BJ (cell line): ENCODE measurements around the gene GUCY1A2. TPM values are rescaled to one million over a fixed set of nuclear protein-coding genes. Genes with fewer than 3 reads are reported as not detected.

Experiments
- CTCF ChIA-PET: fragments of 350-600 bp; formaldehyde crosslinking; extraction: SDS; loops from one replicate; lab custom pipeline; 2021; ENCODE audit warnings: antibody characterized with exemption, inconsistent platforms; lab: Yijun Ruan, JAX
- POLR2A ChIA-PET: fragments of 300-600 bp; sonication (Branson Sonifier 250); formaldehyde crosslinking; extraction: SDS; loops from one replicate; lab custom pipeline; 2021; ENCODE audit warnings: antibody characterized with exemption; lab: Charles Lee
- DNase-seq: peaks from one replicate; pipeline ENCODE4 v3.0.0-alpha.2; 2011; ENCODE audit warnings: low read depth
- H3K27me3 ChIP-seq: 2 replicates; pipeline ENCODE4 v1.6.0; 2011; ENCODE audit warnings: low read length; ENCODE audit not compliant: control insufficient read depth, insufficient read depth
- H3K36me3 ChIP-seq: 2 replicates; pipeline ENCODE4 v1.5.1; 2011; ENCODE audit warnings: low read length; ENCODE audit not compliant: control insufficient read depth, insufficient read depth
- H3K4me3 ChIP-seq: 2 replicates; pipeline ENCODE4 v1.5.1; 2011; ENCODE audit warnings: low read depth, mild to moderate bottlenecking, control low read depth, low read length
- CTCF ChIP-seq: IDR thresholded peaks from 2 replicates; pipeline ENCODE4 v1.5.1; 2011; ENCODE audit warnings: low read depth, mild to moderate bottlenecking, control low read depth, inconsistent platforms, low read length, moderate library complexity; ENCODE audit not compliant: insufficient read depth
- polyA plus RNA-seq: library from polyadenylated mRNA; depleted of rRNA; stranded (reverse); fragments of >200 nt; gene quantifications from 2 replicates; pipeline ENCODE4 v1.2.3, GENCODE V29; 2011

Gene GUCY1A2
- polyA plus RNA-seq, 1 experiment = 0.53 TPM

GRCh38 chr11:106624377-106624776 is 393.9 kb downstream of the GUCY1A2 start:
- ChIA-PET CTCF (interaction anchor here (1.5 kb wide), 1 partner anchor 13 kb away, joined by 3 read pairs; no protein-coding TSS in a partner anchor), POLR2A (no interaction called here)
- DNase-seq = no peak

More at GRCh38 chr11:106624377-106624776, 393.9 kb downstream of the GUCY1A2 start:
- TF ChIP-seq CTCF = no peak
- Histone ChIP-seq H3K36me3 (no peaks in the 10 kb centered on the region), H3K27me3 (no peaks in the 10 kb centered on the region), H3K4me3 (no peak overlapping the region)
